GM13977 (cell line): ENCODE measurements around the gene PKD2L1.
"Not testable (repeated sequence)": the region's sequence is repeated elsewhere in the genome, so short reads cannot be mapped to it uniquely, and the experiment has no call there.

Experiments
- DNase-seq: peaks from one replicate; pipeline ENCODE4 v3.0.0; 2012; ENCODE audit warnings: low spot score
- CTCF ChIP-seq: IDR thresholded peaks from 2 replicates; pipeline ENCODE4 v1.5.1; 2012; ENCODE audit warnings: mild to moderate bottlenecking, control low read depth; ENCODE audit not compliant: insufficient read depth; ENCODE audit errors: extremely low read depth, missing control alignments
- in situ Hi-C: fragments of 300-500 bp; cut with MboI; formaldehyde crosslinking; loops from one replicate; pipeline ENCODE4 v1.12.0; 2022; ENCODE audit warnings: low sequenced_read_pairs, low pct_unique_long_range_greater_than_20kb, mixed read lengths, inconsistent platforms; ENCODE audit not compliant: unreplicated experiment

PKD2L1 gene

DNA sequence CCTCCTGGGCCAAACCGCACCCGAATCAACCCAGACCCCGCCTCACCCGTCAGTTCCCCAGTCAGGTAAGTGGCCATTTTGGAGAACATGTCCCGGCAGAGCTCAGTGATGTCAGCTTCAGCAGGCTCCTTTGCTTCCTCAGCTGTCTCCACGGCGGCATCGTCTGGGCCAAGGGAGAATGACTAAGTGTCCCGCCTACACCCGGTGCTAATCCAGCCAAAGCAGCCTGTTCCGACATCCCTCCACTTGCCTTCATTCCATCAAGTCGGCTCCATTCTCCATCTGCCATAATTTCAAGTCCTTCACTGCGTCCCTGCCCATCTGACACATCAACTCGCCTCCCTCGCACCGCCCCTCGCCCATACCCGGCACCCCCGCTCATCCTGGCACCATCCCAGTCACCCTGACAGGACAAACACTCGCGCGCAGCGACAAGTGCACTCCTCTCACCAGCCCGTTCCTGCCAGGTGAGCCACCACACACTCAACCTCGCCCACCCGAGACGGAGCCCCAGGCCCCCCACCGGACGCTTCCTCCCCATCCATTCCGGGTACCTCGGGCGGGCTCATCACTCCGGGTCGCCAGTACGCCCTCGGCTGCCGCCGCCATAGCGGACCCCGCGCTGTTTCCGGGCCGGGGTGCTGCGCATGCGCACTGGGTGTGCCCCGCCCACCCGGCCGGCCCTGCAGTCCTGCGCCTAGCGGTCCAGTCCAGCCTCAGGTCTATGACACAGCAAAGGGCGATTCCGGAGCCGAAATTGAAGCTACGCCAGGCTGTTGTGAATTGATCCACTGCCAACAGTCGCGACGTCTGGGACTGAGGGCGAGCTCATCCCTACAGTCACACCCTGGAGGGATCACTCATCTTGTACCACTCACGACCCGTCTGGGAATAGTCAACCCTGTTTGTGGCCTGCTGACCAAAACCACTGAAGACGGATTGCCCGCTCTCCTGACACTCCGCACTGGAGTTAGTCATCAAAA, 43.7 kb downstream of the PKD2L1 start, which contains the start of gene BLOC1S2:
TSS of gene BLOC1S2 (minus strand) at position 630 of the 983 bp plus-strand sequence. CDS start at position 609, 21 bp downstream.
- TF ChIP-seq CTCF: no peak
- in situ Hi-C loops: no loop called here
- peak; percentile 95 for DNase-seq

DNA sequence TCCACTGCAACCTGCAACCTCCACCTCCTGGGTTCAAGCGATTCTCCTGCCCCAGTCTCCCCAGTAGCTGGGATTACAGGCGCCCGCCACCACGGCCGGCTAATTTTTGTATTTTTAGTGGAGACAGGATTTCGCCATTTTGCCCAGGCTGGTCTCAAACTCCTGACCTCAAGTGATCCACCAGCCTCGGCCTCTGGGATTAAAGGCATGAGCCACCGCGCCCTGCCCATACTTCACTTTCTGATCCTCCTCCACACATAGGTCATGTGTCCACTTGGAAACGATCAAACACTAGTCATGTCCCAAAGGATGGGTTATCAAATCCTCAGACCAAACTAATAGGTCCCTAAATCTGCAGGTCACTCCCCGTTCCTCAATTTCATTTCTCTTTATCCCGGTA, 44.7 kb downstream of the PKD2L1 start:
- DNase-seq, in situ Hi-C loops: not testable (repeated sequence)

DNA sequence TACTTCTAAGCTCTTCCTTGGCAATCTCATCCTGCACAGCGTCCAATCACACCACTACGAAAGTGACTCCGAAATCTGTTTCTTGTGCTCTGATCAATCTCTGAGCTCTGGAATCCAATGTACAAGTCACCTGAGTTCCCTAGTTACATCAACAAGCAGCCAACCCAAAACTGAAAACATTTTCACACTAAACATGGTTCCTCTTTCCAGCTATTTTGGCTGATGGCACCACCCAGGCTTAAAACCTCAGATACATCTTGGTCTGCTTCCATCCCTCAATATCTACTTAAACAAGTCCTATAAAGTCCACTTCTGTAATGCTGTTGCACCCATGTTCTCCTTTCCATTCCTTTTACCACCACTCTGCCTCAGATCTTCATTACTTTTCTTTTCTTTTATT, 47.1 kb downstream of the PKD2L1 start:
- no peak for TF ChIP-seq CTCF
- in situ Hi-C loops: no loop called here
- no peak for DNase-seq

DNA sequence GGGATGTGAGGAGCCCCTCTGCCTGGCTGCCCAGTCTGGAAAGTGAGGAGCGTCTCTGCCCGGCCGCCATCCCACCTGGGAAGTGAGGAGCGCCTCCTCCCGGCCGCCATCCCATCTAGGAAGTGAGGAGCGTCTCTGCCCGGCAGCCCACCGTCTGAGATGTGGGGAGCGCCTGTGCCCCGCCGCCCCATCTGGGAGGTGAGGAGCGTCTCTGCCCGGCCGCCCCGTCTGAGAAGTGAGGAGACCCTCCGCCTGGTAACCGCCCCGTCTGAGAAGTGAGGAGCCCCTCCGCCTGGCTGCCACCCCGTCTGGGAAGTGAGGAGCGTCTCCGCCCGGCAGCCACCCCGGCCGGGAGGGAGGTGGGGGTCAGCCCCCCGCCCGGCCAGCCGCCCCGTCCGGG, 53.1 kb downstream of the PKD2L1 start:
- DNase-seq, in situ Hi-C loops: not testable (repeated sequence)

DNA sequence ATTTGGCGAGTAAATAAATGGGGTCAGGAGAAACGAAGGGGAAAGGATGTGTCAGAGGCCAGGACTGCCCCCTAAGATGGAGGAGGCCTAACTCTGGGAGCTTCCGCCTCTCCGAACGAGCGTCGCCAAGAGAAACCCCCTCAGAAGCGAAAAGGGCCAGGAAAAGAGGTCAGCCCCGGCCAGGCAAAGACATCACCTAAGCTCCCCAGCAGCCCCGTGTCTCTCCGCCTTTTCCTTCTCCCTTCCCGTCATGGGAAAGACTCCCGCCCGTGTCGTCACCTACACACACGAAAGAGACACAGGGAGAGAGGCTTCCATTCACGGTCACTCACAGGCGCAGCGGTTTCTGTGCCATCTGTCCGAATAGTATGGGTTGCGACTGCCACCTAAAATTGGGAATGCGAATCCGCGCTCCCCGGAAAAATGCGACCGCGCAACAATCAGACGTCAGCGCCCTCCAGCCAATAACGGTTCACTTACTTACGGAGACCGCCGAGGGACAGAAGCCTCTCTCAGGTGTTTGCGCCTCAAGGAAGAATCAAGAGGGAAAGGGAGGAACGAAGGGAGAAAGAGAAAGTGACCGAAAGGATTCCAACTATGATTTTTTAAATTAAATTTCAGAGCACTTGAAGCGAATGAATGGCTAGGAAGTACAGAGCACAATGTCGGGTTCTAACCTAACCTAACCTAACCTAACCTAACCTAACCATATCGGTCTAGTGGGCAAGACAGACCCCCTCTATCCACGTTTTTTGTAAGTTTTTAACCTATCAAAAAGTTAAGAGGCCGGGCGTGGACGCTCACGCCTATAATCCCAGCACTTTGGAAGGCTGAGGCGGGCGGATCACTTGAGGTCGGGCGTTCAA, 62.6 kb downstream of the PKD2L1 start, which contains the start of gene CWF19L1:
TSS of gene CWF19L1 (minus strand) at position 400 of the 866 bp plus-strand sequence. CDS start at position 355, 45 bp downstream.
- peak; percentile 77 for DNase-seq
- in situ Hi-C loops: no loop called here
- TF ChIP-seq CTCF: no peak

DNA sequence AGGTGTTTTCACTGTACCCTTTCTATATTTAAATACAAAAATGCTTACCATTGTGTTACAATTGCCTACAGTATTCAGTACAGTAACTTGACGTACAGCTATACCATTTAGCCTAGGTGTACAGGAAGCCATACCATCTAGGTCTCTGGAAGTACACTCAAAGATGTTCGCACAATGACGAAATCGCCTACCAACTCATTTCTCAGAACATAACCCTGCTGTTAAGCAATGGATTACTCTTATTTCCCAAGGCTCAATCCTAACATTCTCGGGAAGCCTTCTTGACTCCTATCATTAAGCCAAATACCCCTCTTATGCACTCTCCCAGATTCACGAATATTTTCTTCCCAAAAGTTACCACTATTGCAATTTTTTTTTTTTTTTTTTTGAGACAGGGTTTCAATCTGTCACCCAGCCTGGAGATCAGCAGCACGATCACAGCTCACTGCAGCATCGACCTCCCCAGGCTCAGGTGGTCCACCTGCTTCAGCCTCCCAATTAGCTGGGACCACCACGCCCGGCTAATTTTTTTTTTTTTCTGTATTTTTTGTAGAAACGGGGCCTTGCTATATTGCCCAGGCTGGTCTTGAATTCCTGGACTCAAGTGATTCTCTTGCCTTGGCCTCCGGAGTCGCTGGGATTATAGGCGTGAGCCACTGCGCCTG, 64.1 kb downstream of the PKD2L1 start:
- no peak for TF ChIP-seq CTCF
- no peak for DNase-seq

GRCh38 chr10:100254191-100254590, 75.8 kb downstream of the PKD2L1 start:
- DNase-seq: no peak
- no peak for TF ChIP-seq CTCF
- in situ Hi-C loops: no loop called here

More for the DNA sequence above, 64.1 kb downstream of the PKD2L1 start:
- in situ Hi-C loops: no loop called here
